Gastroesophageal sphincter (tissue), 4 donors: Measurements from ENCODE around the gene FUT8. TPM values are rescaled to one million over a fixed set of nuclear protein-coding genes. Genes with fewer than 3 reads are reported as not detected.

ENCODE experiments used
- ATAC-seq: fragments of 150-250 bp; one replicate; pipeline ENCODE4 v1.9.1; 2016; ENCODE audit warnings: mild to moderate bottlenecking, moderate library complexity
- H3K27ac ChIP-seq, 4 donors: fragments of 200-600 bp; sonication (generic) in 3 of 4; 1 replicate in 3 of 4; 2 replicates in 1 of 4; pipeline ENCODE4 v1.5.1; 2016 to 2019
- H3K27me3 ChIP-seq: fragments of 200-600 bp; sonication (generic); one replicate; pipeline ENCODE4 v1.5.1; 2019
- H3K36me3 ChIP-seq, 2 donors: fragments of 200-600 bp; sonication (generic); one replicate each; pipeline ENCODE4 v1.5.1; 2019; ENCODE audit warnings: control low read depth in 1 of 2
- H3K4me1 ChIP-seq, 3 donors: fragments of 200-600 bp; sonication (generic); 1 replicate in 2 of 3; 2 replicates in 1 of 3; pipeline ENCODE4 v1.5.1; 2016 to 2019; ENCODE audit warnings: control low read depth in 2 of 3
- H3K4me3 ChIP-seq, 2 donors: fragments of 200-600 bp; sonication (generic); one replicate each; pipeline ENCODE4 v1.5.1; 2019; ENCODE audit warnings: mild to moderate bottlenecking in 1 of 2, moderate library complexity in 1 of 2
- H3K9me3 ChIP-seq, 3 donors: fragments of 200-600 bp; sonication (generic); one replicate each; pipeline ENCODE4 v1.5.1; 2017 to 2019; ENCODE audit warnings: control low read depth in 2 of 3
- EP300 ChIP-seq: sonication (generic); formaldehyde crosslinking; IDR thresholded peaks from one replicate; pipeline ENCODE4 v1.6.1; 2017; ENCODE audit warnings: antibody characterized with exemption, mild to moderate bottlenecking
- POLR2A ChIP-seq, 2 donors: fragments of 450-650 bp; IDR thresholded peaks; one replicate each; pipeline ENCODE4 v1.6.1; 2017; ENCODE audit warnings: antibody characterized with exemption in 2 of 2, mild to moderate bottlenecking in 2 of 2, moderate library complexity in 1 of 2
- POLR2AphosphoS5 ChIP-seq: sonication (generic); formaldehyde crosslinking; IDR thresholded peaks from one replicate; pipeline ENCODE4 v1.6.1; 2017; ENCODE audit warnings: antibody characterized with exemption
- WGBS, 2 donors: methylation state at CpG; one replicate each; pipeline ENCODE4 v1.1.5; 2018; ENCODE audit warnings: low coverage in 1 of 2; 5-methylcytosine and 5-hydroxymethylcytosine counted together
- total RNA-seq, 4 donors: library from RNA; depleted of rRNA; stranded (reverse); fragments of >200 nt; gene quantifications; one replicate each; pipeline ENCODE4 v1.1.0, GENCODE V29; 2016
- TF ChIP-seq, protein P1 (sequence below), 4 experiments: fragments of 200-600 bp in 2 of 4; fragments of 450-650 bp in 2 of 4; sonication (generic) in 1 of 4; IDR thresholded peaks; one replicate each; pipeline ENCODE4 v1.5.1; 2017 to 2019; ENCODE audit warnings: antibody characterized with exemption in 4 of 4, mild to moderate bottlenecking in 2 of 4, moderate library complexity in 2 of 4

FUT8 gene
- total RNA-seq, 4 donors from 2014 or later, result 16.9 to 35.2 (median 30.8) TPM

- H3K4me1 ChIP-seq, result peaks cover 0 to 11% (median 0%) of the 10 kb centered on the region in 3 donors
- H3K27me3 ChIP-seq, result no peaks in the 10 kb centered on the region
- no peaks in the 10 kb centered on the region for H3K9me3 ChIP-seq
- no peak overlapping the region for H3K4me3 ChIP-seq
- 100% methylated on average over 1 to 2 of the region's 2 CpGs for WGBS, 2 donors
- TF ChIP-seq POLR2AphosphoS5 (no peak), POLR2A (IDR thresholded peaks at IDR 0.05) (no peak), EP300 (no peak)
- TF ChIP-seq, protein P1, sequence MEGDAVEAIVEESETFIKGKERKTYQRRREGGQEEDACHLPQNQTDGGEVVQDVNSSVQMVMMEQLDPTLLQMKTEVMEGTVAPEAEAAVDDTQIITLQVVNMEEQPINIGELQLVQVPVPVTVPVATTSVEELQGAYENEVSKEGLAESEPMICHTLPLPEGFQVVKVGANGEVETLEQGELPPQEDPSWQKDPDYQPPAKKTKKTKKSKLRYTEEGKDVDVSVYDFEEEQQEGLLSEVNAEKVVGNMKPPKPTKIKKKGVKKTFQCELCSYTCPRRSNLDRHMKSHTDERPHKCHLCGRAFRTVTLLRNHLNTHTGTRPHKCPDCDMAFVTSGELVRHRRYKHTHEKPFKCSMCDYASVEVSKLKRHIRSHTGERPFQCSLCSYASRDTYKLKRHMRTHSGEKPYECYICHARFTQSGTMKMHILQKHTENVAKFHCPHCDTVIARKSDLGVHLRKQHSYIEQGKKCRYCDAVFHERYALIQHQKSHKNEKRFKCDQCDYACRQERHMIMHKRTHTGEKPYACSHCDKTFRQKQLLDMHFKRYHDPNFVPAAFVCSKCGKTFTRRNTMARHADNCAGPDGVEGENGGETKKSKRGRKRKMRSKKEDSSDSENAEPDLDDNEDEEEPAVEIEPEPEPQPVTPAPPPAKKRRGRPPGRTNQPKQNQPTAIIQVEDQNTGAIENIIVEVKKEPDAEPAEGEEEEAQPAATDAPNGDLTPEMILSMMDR (IDR thresholded peaks at IDR 0.05), result no peak
- ATAC-seq, result no peak
- H3K36me3 ChIP-seq, result no peaks in the 10 kb centered on the region
- H3K27ac ChIP-seq, result no peak overlapping the region
Measured at GRCh38 chr14:65479386-65479785, 66.9 kb downstream of the FUT8 start.

DNA sequence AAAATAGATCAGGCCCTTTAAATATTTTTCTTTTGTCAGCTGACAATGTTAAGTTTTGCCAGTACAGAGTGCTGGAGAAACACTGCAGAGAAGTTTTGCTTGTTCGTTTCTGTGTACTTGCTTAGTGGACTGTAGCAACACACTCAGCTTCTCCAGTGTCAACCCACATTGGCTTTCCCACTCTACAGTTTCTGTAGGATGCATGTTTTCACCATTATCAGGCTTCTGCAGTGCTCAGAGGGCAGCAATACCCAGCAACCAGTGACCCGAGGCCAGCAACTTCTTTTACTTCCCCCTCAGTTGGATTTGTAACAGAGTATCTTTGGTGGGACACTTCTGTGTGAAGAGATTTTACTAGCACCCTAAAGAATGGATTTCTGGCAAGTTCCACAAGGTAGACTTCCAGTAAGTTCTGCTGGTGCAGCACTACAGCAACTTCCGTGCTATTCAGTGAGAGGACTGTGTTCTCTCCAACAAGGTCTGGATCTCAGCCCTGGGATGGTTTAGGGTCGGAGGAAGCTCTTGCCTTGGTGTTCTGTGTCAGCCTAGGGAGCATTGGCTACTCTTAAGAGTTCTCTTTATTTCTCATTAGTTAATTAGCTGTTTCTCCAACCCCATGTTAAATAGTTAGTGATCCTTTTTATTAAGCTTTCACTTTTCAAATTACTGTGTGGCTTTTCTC is 70.4 kb downstream of the FUT8 start:
- Histone ChIP-seq H3K9me3 (no peaks in the 10 kb centered on the region), H3K4me1 (peaks cover 0 to 22% (median 0%) of the 10 kb centered on the region in 3 donors), H3K4me3 (no peak overlapping the region), H3K27me3 (no peaks in the 10 kb centered on the region), H3K36me3 (no peaks in the 10 kb centered on the region), H3K27ac (no peak overlapping the region)
- WGBS, 2 donors, result 28 to 55% methylated on average over 2 to 3 of the region's 4 CpGs
- ATAC-seq, result no peak
- TF ChIP-seq EP300 (no peak), POLR2A (IDR thresholded peaks at IDR 0.05) (no peak), POLR2AphosphoS5 (no peak)
- TF ChIP-seq, protein P1 (IDR thresholded peaks at IDR 0.05), result no peak

DNA sequence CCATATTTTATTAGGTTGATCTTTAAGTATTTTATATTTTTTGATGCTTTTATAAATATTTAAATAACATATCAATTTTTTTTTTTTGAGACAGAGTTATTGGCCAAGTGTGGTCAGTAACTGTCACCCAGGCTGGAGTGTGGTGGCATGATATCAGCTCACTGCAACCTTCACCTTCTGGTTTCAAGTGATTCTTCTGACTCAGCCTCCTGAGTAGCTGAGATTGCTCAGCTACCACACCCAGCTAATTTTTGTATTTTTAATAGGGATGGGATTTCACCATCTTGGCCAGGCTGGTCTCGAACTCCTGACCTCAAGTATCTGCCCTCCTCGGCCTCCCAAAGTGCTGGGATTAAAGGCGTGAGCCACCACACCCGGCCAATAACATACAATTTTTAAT is 71.1 kb downstream of the FUT8 start:
- H3K27me3 ChIP-seq, result no peaks in the 10 kb centered on the region
- WGBS, 2 donors, result 93 to 97% methylated on average over 4 of the region's 4 CpGs
- ATAC-seq, result no peak
- no peak overlapping the region for H3K27ac ChIP-seq
- peaks cover 0 to 22% (median 0%) of the 10 kb centered on the region in 3 donors for H3K4me1 ChIP-seq
- no peaks in the 10 kb centered on the region for H3K9me3 ChIP-seq
- H3K36me3 ChIP-seq, result no peaks in the 10 kb centered on the region
- TF ChIP-seq, protein P1 (IDR thresholded peaks at IDR 0.05), result no peak
- TF ChIP-seq POLR2A (IDR thresholded peaks at IDR 0.05), result no peak
- TF ChIP-seq POLR2AphosphoS5, result no peak
- no peak for TF ChIP-seq EP300
- H3K4me3 ChIP-seq, result no peak overlapping the region

GRCh38 chr14:65485516-65485915 is 73.0 kb downstream of the FUT8 start:
- 64 to 89% methylated on average over 3 of the region's 3 CpGs for WGBS, 2 donors
- Histone ChIP-seq H3K9me3 (no peaks in the 10 kb centered on the region), H3K27me3 (no peaks in the 10 kb centered on the region), H3K4me3 (no peak overlapping the region), H3K27ac (no peak overlapping the region), H3K36me3 (no peaks in the 10 kb centered on the region), H3K4me1 (peaks cover 0 to 22% (median 0%) of the 10 kb centered on the region in 3 donors)
- TF ChIP-seq, protein P1 (IDR thresholded peaks at IDR 0.05), result no peak
- no peak for TF ChIP-seq POLR2AphosphoS5
- TF ChIP-seq EP300, result no peak
- no peak for TF ChIP-seq POLR2A (IDR thresholded peaks at IDR 0.05)
- no peak for ATAC-seq

DNA sequence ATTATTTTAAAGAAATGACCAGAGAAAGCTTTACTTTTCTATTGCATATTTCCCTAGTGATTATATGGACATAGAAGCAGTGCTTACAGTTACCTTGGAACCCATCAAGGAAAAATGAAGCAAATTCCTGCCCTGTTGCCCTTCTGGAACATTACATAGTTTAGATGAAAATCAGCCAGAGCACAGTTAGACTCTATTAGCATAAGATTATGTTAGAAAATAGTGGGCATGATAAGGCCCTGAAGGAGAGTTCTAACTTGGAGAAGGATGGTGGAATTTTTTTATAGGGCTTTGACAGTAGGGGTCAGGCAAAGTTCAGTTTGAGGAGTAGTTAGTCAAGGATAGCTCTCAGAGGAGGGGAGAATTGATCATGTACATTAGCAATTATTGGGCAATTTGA is 74.3 kb downstream of the FUT8 start:
- H3K27me3 ChIP-seq, result no peaks in the 10 kb centered on the region
- peaks cover 0 to 26% (median 0%) of the 10 kb centered on the region in 3 donors for H3K4me1 ChIP-seq
- ATAC-seq, result no peak
- no peak overlapping the region for H3K27ac ChIP-seq
- H3K4me3 ChIP-seq, result no peak overlapping the region
- no peaks in the 10 kb centered on the region for H3K9me3 ChIP-seq
- H3K36me3 ChIP-seq, result no peaks in the 10 kb centered on the region
- TF ChIP-seq POLR2A (IDR thresholded peaks at IDR 0.05), result no peak
- TF ChIP-seq EP300, result no peak
- TF ChIP-seq, protein P1 (IDR thresholded peaks at IDR 0.05), result no peak
- no peak for TF ChIP-seq POLR2AphosphoS5
